ENCODE data around the gene IBTK. TPM values are rescaled to one million over a fixed set of nuclear protein-coding genes. Genes with fewer than 3 reads are reported as not detected.

The IBTK gene
- polyA plus RNA-seq, 2 of the 4 experiments (the other 2 are of a cell fraction), result 34.2 to 87.3 TPM

GRCh38 chr6:82204020-82204419 is 43.5 kb downstream of the IBTK start:
- no peaks in the 10 kb centered on the region for H3K9me3 ChIP-seq
- no peak overlapping the region for H3K27ac ChIP-seq
- FAIRE-seq (no peak), DNase-seq (ENCODE audit: low read depth in 1 of 2, low spot score in 1 of 2) (no peak), ATAC-seq (no peak)
- no peak overlapping the region for H3K4me2 ChIP-seq
- H3K4me1 ChIP-seq, result peaks cover 10% of the 10 kb centered on the region; the same call in 2 of the 3 replicates
- ChIA-PET CTCF (no interaction called here), POLR2A (no interaction called here)
- H3K4me3 ChIP-seq, result no peak overlapping the region
- TF ChIP-seq FOSL2 (IDR thresholded peaks at IDR 0.05) (no peak), FOSL2 (CRISPR knock-in tag; IDR thresholded peaks at IDR 0.05) (no peak), EP300 (IDR thresholded peaks at IDR 0.05) (no peak), CBX8 (IDR thresholded peaks at IDR 0.05) (no peak), JUN (IDR thresholded peaks at IDR 0.05) (no peak), TP53 (CRISPR knock-in tag; IDR thresholded peaks at IDR 0.05) (no peak), HOXB5 (CRISPR knock-in tag; IDR thresholded peaks at IDR 0.05) (no peak), MAFK (IDR thresholded peaks at IDR 0.05; ENCODE audit: partially characterized antibody) (no peak), POLR2AphosphoS2 (conservative IDR thresholded peaks at IDR 0.05; ENCODE audit: low read length) (no peak), FOSB (CRISPR knock-in tag; IDR thresholded peaks at IDR 0.05) (no peak), ZNF302 (CRISPR knock-in tag; IDR thresholded peaks at IDR 0.05) (no peak), REST (IDR thresholded peaks at IDR 0.05) (no peak), CEBPB (IDR thresholded peaks at IDR 0.05) (no peak), SMC3 (IDR thresholded peaks at IDR 0.05) (no peak), KDM5A (IDR thresholded peaks at IDR 0.05) (no peak), PHF8 (IDR thresholded peaks at IDR 0.05; ENCODE audit: borderline replicate concordance, low read depth) (no peak), CHD2 (IDR thresholded peaks at IDR 0.05; ENCODE audit: low read length, partially characterized antibody) (no peak), TFCP2L1 (CRISPR knock-in tag; IDR thresholded peaks at IDR 0.05) (no peak), HMGXB4 (CRISPR knock-in tag; IDR thresholded peaks at IDR 0.05; ENCODE audit: borderline replicate concordance) (no peak), POLR2A (IDR thresholded peaks at IDR 0.05; ENCODE audit: low read length) (no peak), ZFP36 (IDR thresholded peaks at IDR 0.05; ENCODE audit: borderline replicate concordance, partially characterized antibody) (no peak)

- no peaks in the 10 kb centered on the region for H3K9me3 ChIP-seq
- POLR2A ChIA-PET, result interaction anchor here (0.6 kb wide), 1 partner anchor 454 kb away, joined by 4 read pairs; no protein-coding TSS in a partner anchor
- no peaks in the 10 kb centered on the region for H3K4me1 ChIP-seq
- DNase-seq (ENCODE audit: low read depth in 1 of 2, low spot score in 1 of 2) (no peak), FAIRE-seq (no peak), ATAC-seq (no peak)
- H3K27ac ChIP-seq, result no peak overlapping the region
- no peak overlapping the region for H3K4me2 ChIP-seq
- no peak overlapping the region for H3K4me3 ChIP-seq
- CTCF ChIA-PET, result interaction anchor here (1.3 kb wide), 1 partner anchor 21 kb away, joined by 4 read pairs; no protein-coding TSS in a partner anchor
- no peak for TF ChIP-seq CTCF (IDR thresholded peaks at IDR 0.05)
- TF ChIP-seq RNF2 (IDR thresholded peaks at IDR 0.05; ENCODE audit: borderline replicate concordance, low read depth), result no peak
- no peak for TF ChIP-seq TP53 (CRISPR knock-in tag; IDR thresholded peaks at IDR 0.05)
- TF ChIP-seq JUN (IDR thresholded peaks at IDR 0.05), result no peak
- no peak for TF ChIP-seq KDM5A (IDR thresholded peaks at IDR 0.05)
- no peak for TF ChIP-seq RFX5 (IDR thresholded peaks at IDR 0.05)
- no peak for TF ChIP-seq RARB (CRISPR knock-in tag; IDR thresholded peaks at IDR 0.05)
- no peak for TF ChIP-seq KDM1A (IDR thresholded peaks at IDR 0.05; ENCODE audit: low read depth)
- TF ChIP-seq PHF8 (IDR thresholded peaks at IDR 0.05; ENCODE audit: borderline replicate concordance, low read depth), result no peak
- no peak for TF ChIP-seq RAD21 (conservative IDR thresholded peaks at IDR 0.05 in 1 of 2, IDR thresholded peaks at IDR 0.05 in 1 of 2)
- TF ChIP-seq POLR2AphosphoS2 (conservative IDR thresholded peaks at IDR 0.05; ENCODE audit: low read length), result no peak
- no peak for TF ChIP-seq FOXS1 (CRISPR knock-in tag; IDR thresholded peaks at IDR 0.05)
- no peak for TF ChIP-seq E2F6 (IDR thresholded peaks at IDR 0.05; ENCODE audit: borderline replicate concordance, low read depth)
- TF ChIP-seq MYC (IDR thresholded peaks at IDR 0.05; ENCODE audit: borderline replicate concordance, low read length), result no peak
- TF ChIP-seq CHD4 (IDR thresholded peaks at IDR 0.05; ENCODE audit: borderline replicate concordance), result no peak
- TF ChIP-seq MAFK (IDR thresholded peaks at IDR 0.05; ENCODE audit: partially characterized antibody), result no peak
- WGBS (ENCODE audit: missing lambda C conversion rate), result 92% methylated on average over 4 of the region's 4 CpGs
Measured at GRCh38 chr6:82197784-82198183, 49.8 kb downstream of the IBTK start.
